Trophoblast cell (in vitro differentiated cells and primary cell): Measurements from ENCODE around the gene TMSB4X.
A peak's percentile ranks its signal among the peaks of the same experiment; 100 is the strongest.
"Not testable (repeated sequence)": the region's sequence is repeated elsewhere in the genome, so short reads cannot be mapped to it uniquely, and the experiment has no call there.

ENCODE experiments used
- DNase-seq, 2 donors: peaks; one replicate each; pipeline ENCODE4 v3.0.0-alpha.2; 2016
- H2AFZ ChIP-seq: 2 replicates; pipeline ENCODE4 v1.6.1; 2013; ENCODE audit warnings: low read length, moderate library complexity, mild to moderate bottlenecking; ENCODE audit not compliant: insufficient read depth, poor library complexity
- H2AK5ac ChIP-seq: 2 replicates; pipeline ENCODE4 v1.6.1; 2013; ENCODE audit warnings: mild to moderate bottlenecking, low read length
- H2BK120ac ChIP-seq: 2 replicates; pipeline ENCODE4 v1.6.1; 2013; ENCODE audit warnings: low read length, mild to moderate bottlenecking, moderate library complexity; ENCODE audit not compliant: insufficient read depth, poor library complexity
- H2BK12ac ChIP-seq: 2 replicates; pipeline ENCODE4 v1.6.1; 2013; ENCODE audit warnings: mild to moderate bottlenecking, low read length, moderate library complexity
- H2BK5ac ChIP-seq: 2 replicates; pipeline ENCODE4 v1.6.1; 2013; ENCODE audit warnings: low read length, low read depth, moderate library complexity, mild to moderate bottlenecking; ENCODE audit not compliant: poor library complexity
- H3K14ac ChIP-seq: 2 replicates; pipeline ENCODE4 v1.6.1; 2013; ENCODE audit warnings: mild to moderate bottlenecking, low read length
- H3K18ac ChIP-seq: 2 replicates; pipeline ENCODE4 v1.6.1; 2013; ENCODE audit warnings: mild to moderate bottlenecking, low read length
- H3K23ac ChIP-seq: 2 replicates; pipeline ENCODE4 v1.6.1; 2013; ENCODE audit warnings: low read length
- H3K27ac ChIP-seq: 2 replicates; pipeline ENCODE4 v1.5.1; 2013; ENCODE audit warnings: low read depth, mild to moderate bottlenecking, inconsistent platforms, low read length, moderate library complexity
- H3K27me3 ChIP-seq: 2 replicates; pipeline ENCODE4 v1.6.1; 2013; ENCODE audit warnings: inconsistent platforms, mild to moderate bottlenecking, low read length, moderate library complexity; ENCODE audit not compliant: insufficient read depth
- H3K36me3 ChIP-seq, 2 experiments: 1 replicate in 1 of 2; 2 replicates in 1 of 2; pipeline ENCODE4 v1.6.1; 2013; ENCODE audit warnings: low read length in 2 of 2, mild to moderate bottlenecking in 2 of 2, moderate library complexity in 1 of 2; ENCODE audit not compliant: insufficient read depth in 2 of 2, control insufficient read depth in 1 of 2
- H3K4ac ChIP-seq: 2 replicates; pipeline ENCODE4 v1.6.1; 2013; ENCODE audit warnings: low read depth, mild to moderate bottlenecking, low read length, moderate library complexity
- H3K4me1 ChIP-seq, 2 experiments: 1 replicate in 1 of 2; 2 replicates in 1 of 2; pipeline ENCODE4 v1.6.1; 2013; ENCODE audit warnings: low read length in 2 of 2, mild to moderate bottlenecking in 2 of 2, moderate library complexity in 1 of 2; ENCODE audit not compliant: insufficient read depth in 2 of 2, control insufficient read depth in 1 of 2
- H3K4me2 ChIP-seq: 2 replicates; pipeline ENCODE4 v1.6.1; 2013; ENCODE audit warnings: inconsistent platforms, mild to moderate bottlenecking, low read length, moderate library complexity
- H3K4me3 ChIP-seq: 2 replicates; pipeline ENCODE4 v1.5.1; 2013; ENCODE audit warnings: mild to moderate bottlenecking, low read depth, low read length, inconsistent platforms
- H3K79me1 ChIP-seq: one replicate; pipeline ENCODE4 v1.6.1; 2013; ENCODE audit warnings: low read length
- H3K79me2 ChIP-seq: 2 replicates; pipeline ENCODE4 v1.6.1; 2013; ENCODE audit warnings: low read length, mild to moderate bottlenecking; ENCODE audit not compliant: control insufficient read depth, insufficient read depth, poor library complexity
- H3K9ac ChIP-seq: 2 replicates; pipeline ENCODE4 v1.6.1; 2013; ENCODE audit warnings: mild to moderate bottlenecking, low read length
- H3K9me3 ChIP-seq: 2 replicates; pipeline ENCODE4 v1.6.1; 2013; ENCODE audit warnings: low read depth, mild to moderate bottlenecking, control low read depth, inconsistent platforms, low read length; ENCODE audit not compliant: insufficient read depth
- H4K12ac ChIP-seq: 2 replicates; pipeline ENCODE4 v1.6.1; 2013; ENCODE audit warnings: low read depth, mild to moderate bottlenecking, low read length, moderate library complexity
- H4K8ac ChIP-seq: 2 replicates; pipeline ENCODE4 v1.6.1; 2013; ENCODE audit warnings: low read depth, mild to moderate bottlenecking, low read length, moderate library complexity
- H4K91ac ChIP-seq: one replicate; pipeline ENCODE4 v1.6.1; 2013; ENCODE audit warnings: low read depth, mild to moderate bottlenecking, low read length, moderate library complexity
- WGBS: extraction: QIAGEN DNeasy Blood & Tissue Kit; methylation state at CpG from one replicate; pipeline ENCODE4 v1.1.7; 2013; ENCODE audit warnings: missing lambda C conversion rate; ENCODE audit not compliant: insufficient read length, insufficient coverage; ENCODE audit errors: extremely low coverage; 5-methylcytosine and 5-hydroxymethylcytosine counted together

The TMSB4X gene

GRCh38 chrX:12944452-12944851 lies 30.5 kb upstream of the TMSB4X start:
- H3K18ac ChIP-seq, H3K9ac ChIP-seq, DNase-seq, H2AFZ ChIP-seq, H2BK5ac ChIP-seq, H3K23ac ChIP-seq, H3K27me3 ChIP-seq, H3K4me2 ChIP-seq, H3K27ac ChIP-seq, H2BK12ac ChIP-seq, H3K14ac ChIP-seq, H2AK5ac ChIP-seq, H3K9me3 ChIP-seq, H4K8ac ChIP-seq, H3K79me2 ChIP-seq, H4K91ac ChIP-seq, H4K12ac ChIP-seq, H3K4ac ChIP-seq, H3K36me3 ChIP-seq, H3K4me3 ChIP-seq, H3K79me1 ChIP-seq, H2BK120ac ChIP-seq: not testable (repeated sequence)
- H3K4me1 ChIP-seq: peaks cover 4 to 21% of the 10 kb centered on the region in 2 experiments
- no CpG with 5 or more reads among the region's 4 CpGs for WGBS

GRCh38 chrX:12945494-12945893 lies 29.4 kb upstream of the TMSB4X start:
- H3K36me3 ChIP-seq: no peaks in the 10 kb centered on the region
- WGBS: no CpG with 5 or more reads among the region's 4 CpGs
- H3K9me3 ChIP-seq: no peaks in the 10 kb centered on the region
- H4K12ac ChIP-seq: no peak overlapping the region
- H3K4me1 ChIP-seq: peaks cover 8 to 30% of the 10 kb centered on the region in 2 experiments
- H3K79me1 ChIP-seq: peaks cover 13% of the 10 kb centered on the region
- H4K8ac ChIP-seq: no peak overlapping the region
- no peak overlapping the region for H4K91ac ChIP-seq
- H3K9ac ChIP-seq: no peak overlapping the region
- no peaks in the 10 kb centered on the region for H3K79me2 ChIP-seq
- no peak overlapping the region for H2AFZ ChIP-seq
- H3K4me2 ChIP-seq: no peak overlapping the region
- H3K27ac ChIP-seq: no peak overlapping the region
- no peak overlapping the region for H2BK12ac ChIP-seq
- H2AK5ac ChIP-seq: no peak overlapping the region
- H3K18ac ChIP-seq: no peak overlapping the region
- DNase-seq: no peak
- no peak overlapping the region for H3K23ac ChIP-seq
- no peak overlapping the region for H2BK120ac ChIP-seq
- no peak overlapping the region for H3K4ac ChIP-seq
- H3K4me3 ChIP-seq: no peak overlapping the region
- no peak overlapping the region for H3K14ac ChIP-seq
- H2BK5ac ChIP-seq: no peak overlapping the region
- H3K27me3 ChIP-seq: no peaks in the 10 kb centered on the region

- H3K79me2 ChIP-seq: no peaks in the 10 kb centered on the region
- DNase-seq: no peak
- WGBS: no CpG with 5 or more reads among the region's 4 CpGs
- peak overlapping the region; percentile 97 for H2BK12ac ChIP-seq
- H3K36me3 ChIP-seq: no peaks in the 10 kb centered on the region
- no peak overlapping the region for H3K18ac ChIP-seq
- H3K27me3 ChIP-seq: no peaks in the 10 kb centered on the region
- H3K4me3 ChIP-seq: no peak overlapping the region
- H2BK5ac ChIP-seq: peak overlapping the region; percentile 14
- no peak overlapping the region for H3K4me2 ChIP-seq
- H2AFZ ChIP-seq: no peak overlapping the region
- H3K9ac ChIP-seq: no peak overlapping the region
- peak overlapping the region; percentile 95 for H3K27ac ChIP-seq
- H3K79me1 ChIP-seq: peaks cover 16% of the 10 kb centered on the region
- H3K9me3 ChIP-seq: no peaks in the 10 kb centered on the region
- no peak overlapping the region for H3K23ac ChIP-seq
- H4K12ac ChIP-seq: no peak overlapping the region
- H4K8ac ChIP-seq: peak overlapping the region; percentile 60
- H4K91ac ChIP-seq: peak overlapping the region; percentile 92
- peak overlapping the region; percentile 29 for H3K14ac ChIP-seq
- no peak overlapping the region for H3K4ac ChIP-seq
- H2AK5ac ChIP-seq: peak overlapping the region; percentile 86
- H3K4me1 ChIP-seq: peaks cover 14 to 33% of the 10 kb centered on the region in 2 experiments
- peak overlapping the region; percentile 68 for H2BK120ac ChIP-seq
These were observed 28.5 kb upstream of the TMSB4X start for GRCh38 chrX:12946406-12946805.

GRCh38 chrX:12946838-12947544 lies 27.9 kb upstream of the TMSB4X start:
- Histone ChIP-seq H2AK5ac (no peak overlapping the region), H3K4me1 (peaks cover 14 to 33% of the 10 kb centered on the region in 2 experiments), H4K8ac (no peak overlapping the region), H3K27me3 (no peaks in the 10 kb centered on the region), H3K9me3 (no peaks in the 10 kb centered on the region), H4K91ac (peak overlapping the region; percentile 37), H3K4me2 (peak overlapping the region; percentile 48), H3K4me3 (no peak overlapping the region), H3K79me1 (peaks cover 16% of the 10 kb centered on the region), H3K18ac (no peak overlapping the region), H3K27ac (peak overlapping the region; percentile 95), H2BK5ac (peak overlapping the region; percentile 69), H2BK120ac (peak overlapping the region; percentile 43), H3K23ac (no peak overlapping the region), H3K4ac (no peak overlapping the region), H3K36me3 (no peaks in the 10 kb centered on the region), H2AFZ (no peak overlapping the region), H4K12ac (no peak overlapping the region), H3K9ac (no peak overlapping the region), H3K14ac (no peak overlapping the region), H3K79me2 (no peaks in the 10 kb centered on the region), H2BK12ac (peak overlapping the region; percentile 36)
- peak; percentile 71 to 88 for DNase-seq
- no CpG with 5 or more reads among the region's 5 CpGs for WGBS
